ENCODE data around the gene RPL21.

RPL21 gene

DNA sequence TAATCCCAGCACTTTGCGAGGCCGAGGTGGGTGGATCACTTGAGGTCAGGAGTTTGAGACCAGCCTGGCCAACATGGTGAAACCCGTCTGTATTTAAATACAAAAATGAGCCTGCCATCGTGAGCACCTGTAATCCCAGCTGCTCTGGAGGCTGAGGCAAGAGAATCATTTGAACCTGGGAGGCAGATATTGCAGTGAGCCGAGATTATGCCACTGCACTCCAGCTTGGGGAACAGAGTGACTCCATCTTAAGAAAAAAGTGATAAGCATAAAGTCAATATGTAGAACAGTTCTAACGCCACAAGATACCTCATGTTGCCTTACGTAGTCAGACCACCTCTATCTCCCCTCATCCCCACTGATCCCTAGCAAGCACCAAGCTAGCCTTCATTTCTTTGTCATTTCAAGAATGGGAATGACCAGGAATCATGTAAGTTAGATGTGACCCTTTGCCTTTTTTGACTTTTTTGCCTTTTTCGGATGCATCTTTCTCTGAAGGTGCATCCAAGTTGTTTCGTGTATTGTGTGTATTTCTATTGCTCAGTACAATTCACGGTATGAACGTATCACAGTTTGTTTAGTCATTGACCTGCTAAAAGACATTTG is 6.4 kb downstream of the RPL21 start:
- Histone ChIP-seq H3K36me3 (ENCODE audit: low read depth) (peaks cover 77% of the 10 kb centered on the region), H3K27ac (ENCODE audit: poor library complexity, severe bottlenecking) (no peak overlapping the region), H3K9me3 (ENCODE audit: severe bottlenecking) (no peaks in the 10 kb centered on the region), H3K27me3 (ENCODE audit: insufficient read depth, poor library complexity, severe bottlenecking) (no peaks in the 10 kb centered on the region), H3K4me3 (ENCODE audit: severe bottlenecking) (no peak overlapping the region), H3K4me1 (ENCODE audit: insufficient read depth, poor library complexity, severe bottlenecking) (peaks cover 10% of the 10 kb centered on the region)
- TF ChIP-seq, protein P1, sequence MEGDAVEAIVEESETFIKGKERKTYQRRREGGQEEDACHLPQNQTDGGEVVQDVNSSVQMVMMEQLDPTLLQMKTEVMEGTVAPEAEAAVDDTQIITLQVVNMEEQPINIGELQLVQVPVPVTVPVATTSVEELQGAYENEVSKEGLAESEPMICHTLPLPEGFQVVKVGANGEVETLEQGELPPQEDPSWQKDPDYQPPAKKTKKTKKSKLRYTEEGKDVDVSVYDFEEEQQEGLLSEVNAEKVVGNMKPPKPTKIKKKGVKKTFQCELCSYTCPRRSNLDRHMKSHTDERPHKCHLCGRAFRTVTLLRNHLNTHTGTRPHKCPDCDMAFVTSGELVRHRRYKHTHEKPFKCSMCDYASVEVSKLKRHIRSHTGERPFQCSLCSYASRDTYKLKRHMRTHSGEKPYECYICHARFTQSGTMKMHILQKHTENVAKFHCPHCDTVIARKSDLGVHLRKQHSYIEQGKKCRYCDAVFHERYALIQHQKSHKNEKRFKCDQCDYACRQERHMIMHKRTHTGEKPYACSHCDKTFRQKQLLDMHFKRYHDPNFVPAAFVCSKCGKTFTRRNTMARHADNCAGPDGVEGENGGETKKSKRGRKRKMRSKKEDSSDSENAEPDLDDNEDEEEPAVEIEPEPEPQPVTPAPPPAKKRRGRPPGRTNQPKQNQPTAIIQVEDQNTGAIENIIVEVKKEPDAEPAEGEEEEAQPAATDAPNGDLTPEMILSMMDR (IDR thresholded peaks at IDR 0.05; ENCODE audit: poor library complexity, severe bottlenecking), result no peak
- ATAC-seq (ENCODE audit: low read depth) (0 out of 3 replicates have a peak, but pooled peaks have one; percentile 8), DNase-seq (ENCODE audit: low spot score) (no peak)

DNA sequence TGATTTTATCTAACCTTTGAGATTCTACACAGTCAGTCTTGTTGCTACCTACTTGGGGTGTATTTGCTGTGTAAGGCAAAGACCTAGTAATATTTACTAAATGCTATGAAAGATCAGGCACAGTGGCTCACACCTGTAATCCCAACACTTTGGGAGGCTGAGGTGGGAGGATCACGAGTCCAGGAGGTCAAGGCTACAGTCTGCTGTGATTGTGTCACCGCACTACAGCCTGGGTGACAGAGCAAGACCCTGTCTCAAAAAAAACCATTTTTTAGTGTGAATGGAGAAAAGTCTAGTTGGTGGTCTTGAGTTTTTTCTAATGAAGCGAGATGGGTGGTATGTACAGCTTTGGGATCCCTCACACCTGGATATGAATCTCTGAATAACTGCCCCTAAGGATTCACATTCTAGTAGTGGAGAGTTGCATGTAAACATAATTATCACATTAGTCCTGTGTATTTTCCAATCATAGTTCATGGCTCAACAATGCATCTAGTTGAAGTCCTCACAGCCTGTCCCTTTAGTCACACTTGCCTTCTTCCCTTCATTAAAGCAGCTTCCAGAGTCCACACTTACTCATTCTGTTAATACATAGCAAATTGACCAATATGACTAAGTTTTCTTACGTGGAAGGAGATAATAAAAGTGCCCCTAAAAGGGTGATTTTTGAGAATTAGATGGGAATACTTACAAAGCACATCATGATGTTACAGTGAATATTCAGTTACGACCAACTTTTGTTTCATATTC is 7.5 kb downstream of the RPL21 start:
- Histone ChIP-seq H3K27ac (ENCODE audit: poor library complexity, severe bottlenecking) (no peak overlapping the region), H3K36me3 (ENCODE audit: low read depth) (peaks cover 66% of the 10 kb centered on the region), H3K4me3 (ENCODE audit: severe bottlenecking) (no peak overlapping the region), H3K9me3 (ENCODE audit: severe bottlenecking) (no peaks in the 10 kb centered on the region), H3K27me3 (ENCODE audit: insufficient read depth, poor library complexity, severe bottlenecking) (no peaks in the 10 kb centered on the region), H3K4me1 (ENCODE audit: insufficient read depth, poor library complexity, severe bottlenecking) (peaks cover 5% of the 10 kb centered on the region)
- TF ChIP-seq, protein P1 (IDR thresholded peaks at IDR 0.05; ENCODE audit: poor library complexity, severe bottlenecking), result no peak
- no peak for DNase-seq (ENCODE audit: low spot score)
- ATAC-seq (ENCODE audit: low read depth), result peak; percentile 6; the same call in 1 of the 3 replicates

GRCh38 chr13:27259831-27260230 is 8.5 kb downstream of the RPL21 start:
- no peak overlapping the region for H3K4me3 ChIP-seq (ENCODE audit: severe bottlenecking)
- no peaks in the 10 kb centered on the region for H3K27me3 ChIP-seq (ENCODE audit: insufficient read depth, poor library complexity, severe bottlenecking)
- H3K4me1 ChIP-seq (ENCODE audit: insufficient read depth, poor library complexity, severe bottlenecking), result peaks cover 5% of the 10 kb centered on the region
- 0 out of 3 replicates have a peak, but pooled peaks have one; percentile 7 for ATAC-seq (ENCODE audit: low read depth)
- H3K36me3 ChIP-seq (ENCODE audit: low read depth), result peaks cover 56% of the 10 kb centered on the region
- peak overlapping the region; percentile 22 for H3K27ac ChIP-seq (ENCODE audit: poor library complexity, severe bottlenecking)
- no peak for DNase-seq (ENCODE audit: low spot score)
- H3K9me3 ChIP-seq (ENCODE audit: severe bottlenecking), result no peaks in the 10 kb centered on the region
- TF ChIP-seq, protein P1 (IDR thresholded peaks at IDR 0.05; ENCODE audit: poor library complexity, severe bottlenecking), result no peak

GRCh38 chr13:27261396-27261795 is 10.0 kb downstream of the RPL21 start:
- no peak overlapping the region for H3K27ac ChIP-seq (ENCODE audit: poor library complexity, severe bottlenecking)
- 0 out of 3 replicates have a peak, but pooled peaks have one; percentile 17 for ATAC-seq (ENCODE audit: low read depth)
- H3K36me3 ChIP-seq (ENCODE audit: low read depth), result peaks cover 40% of the 10 kb centered on the region

More at GRCh38 chr13:27261396-27261795, 10.0 kb downstream of the RPL21 start:
- DNase-seq (ENCODE audit: low spot score), result no peak
- TF ChIP-seq, protein P1 (IDR thresholded peaks at IDR 0.05; ENCODE audit: poor library complexity, severe bottlenecking), result no peak
- Histone ChIP-seq H3K4me1 (ENCODE audit: insufficient read depth, poor library complexity, severe bottlenecking) (peaks cover 5% of the 10 kb centered on the region), H3K27me3 (ENCODE audit: insufficient read depth, poor library complexity, severe bottlenecking) (no peaks in the 10 kb centered on the region), H3K4me3 (ENCODE audit: severe bottlenecking) (no peak overlapping the region), H3K9me3 (ENCODE audit: severe bottlenecking) (no peaks in the 10 kb centered on the region)
